HFF-Myc (cell line): ENCODE measurements around the gene OR6C75.
"Not testable (repeated sequence)": the region's sequence is repeated elsewhere in the genome, so short reads cannot be mapped to it uniquely, and the experiment has no call there.

Experiments
- DNase-seq: peaks from one replicate; pipeline ENCODE4 v3.0.0-alpha.2; 2011; ENCODE audit warnings: low read depth; ENCODE audit errors: extremely low read depth
- H3K4me3 ChIP-seq: replicated peaks from 2 replicates; pipeline ENCODE4 v1.5.1; 2011; ENCODE audit warnings: low read depth, mild to moderate bottlenecking, control low read depth, low read length
- TF ChIP-seq, protein P1 (sequence below): IDR thresholded peaks from 2 replicates; pipeline ENCODE4 v1.5.1; 2012; ENCODE audit warnings: mild to moderate bottlenecking, low read depth, low read length, control low read depth; ENCODE audit errors: missing control alignments

The OR6C75 gene

DNA sequence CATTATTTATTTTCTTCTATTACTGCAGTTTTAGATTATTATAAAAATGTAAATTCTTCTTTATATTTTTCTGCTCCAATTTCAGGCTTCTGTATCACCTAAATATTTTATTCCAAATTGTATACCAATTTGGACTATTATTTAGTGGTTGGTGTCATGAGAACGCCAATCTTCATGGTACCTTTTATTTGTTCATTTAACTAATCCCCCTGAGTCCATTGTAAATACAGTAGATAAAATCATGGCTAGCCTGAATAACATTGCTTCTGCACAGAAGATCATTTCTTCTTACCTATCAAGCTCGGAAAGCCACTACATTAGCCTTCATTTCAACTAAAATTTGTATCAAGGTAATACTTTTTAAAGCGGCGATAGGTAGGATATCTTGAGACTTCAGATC, at the start of gene OR6C75:
OR6C75 (plus strand) TSS at position 301 of the 400 bp plus-strand sequence. CDS start 2,136 bp downstream, outside the sequence.
- DNase-seq, result no peak

DNA sequence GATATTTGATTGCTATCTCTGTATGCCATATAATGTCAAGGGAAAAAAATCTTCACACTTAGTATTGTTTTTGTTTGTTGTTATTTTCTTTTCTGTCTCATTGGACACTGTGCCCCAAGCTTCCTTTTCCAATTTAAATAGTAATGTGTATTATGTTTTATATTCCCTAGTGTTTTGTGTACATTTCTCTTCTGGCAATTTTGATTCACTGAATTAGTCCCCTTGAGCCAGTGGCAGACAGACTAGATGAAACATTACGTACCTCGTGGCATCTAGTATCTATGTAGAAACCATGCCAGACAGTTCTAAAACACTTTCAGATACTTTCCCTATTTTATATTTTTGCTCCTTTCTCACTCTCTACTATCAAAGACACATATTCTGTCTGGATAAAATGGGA, 48.7 kb upstream of the OR6C75 start, which contains the start of gene OR6C1:
OR6C1 (plus strand) TSS at position 301 of the 400 bp plus-strand sequence. CDS start 6,257 bp downstream, outside the sequence.
- no peak within 1 kb of the TSS for H3K4me3 ChIP-seq
- TF ChIP-seq, protein P1, sequence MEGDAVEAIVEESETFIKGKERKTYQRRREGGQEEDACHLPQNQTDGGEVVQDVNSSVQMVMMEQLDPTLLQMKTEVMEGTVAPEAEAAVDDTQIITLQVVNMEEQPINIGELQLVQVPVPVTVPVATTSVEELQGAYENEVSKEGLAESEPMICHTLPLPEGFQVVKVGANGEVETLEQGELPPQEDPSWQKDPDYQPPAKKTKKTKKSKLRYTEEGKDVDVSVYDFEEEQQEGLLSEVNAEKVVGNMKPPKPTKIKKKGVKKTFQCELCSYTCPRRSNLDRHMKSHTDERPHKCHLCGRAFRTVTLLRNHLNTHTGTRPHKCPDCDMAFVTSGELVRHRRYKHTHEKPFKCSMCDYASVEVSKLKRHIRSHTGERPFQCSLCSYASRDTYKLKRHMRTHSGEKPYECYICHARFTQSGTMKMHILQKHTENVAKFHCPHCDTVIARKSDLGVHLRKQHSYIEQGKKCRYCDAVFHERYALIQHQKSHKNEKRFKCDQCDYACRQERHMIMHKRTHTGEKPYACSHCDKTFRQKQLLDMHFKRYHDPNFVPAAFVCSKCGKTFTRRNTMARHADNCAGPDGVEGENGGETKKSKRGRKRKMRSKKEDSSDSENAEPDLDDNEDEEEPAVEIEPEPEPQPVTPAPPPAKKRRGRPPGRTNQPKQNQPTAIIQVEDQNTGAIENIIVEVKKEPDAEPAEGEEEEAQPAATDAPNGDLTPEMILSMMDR, result no peak
- DNase-seq, result no peak

More for the DNA sequence above, at the start of gene OR6C75:
- TF ChIP-seq, protein P1, result no peak
- H3K4me3 ChIP-seq, result no peak within 1 kb of the TSS

GRCh38 chr12:55320201-55320600, 42.6 kb upstream of the OR6C75 start:
- TF ChIP-seq, protein P1, result no peak
- H3K4me3 ChIP-seq, result no peak overlapping the region
- no peak for DNase-seq

GRCh38 chr12:55325801-55326200, 37.0 kb upstream of the OR6C75 start:
- H3K4me3 ChIP-seq, DNase-seq: not testable (repeated sequence)

- no peak within 1 kb of the TSS for H3K4me3 ChIP-seq
These were observed 32.3 kb upstream of the OR6C75 start, which contains the start of gene OR6C3 for GRCh38 chr12:55330446-55330845. Gene OR6C3 (plus strand): TSS chr12:55330746. CDS start chr12:55331701, 955 bp downstream.

DNA sequence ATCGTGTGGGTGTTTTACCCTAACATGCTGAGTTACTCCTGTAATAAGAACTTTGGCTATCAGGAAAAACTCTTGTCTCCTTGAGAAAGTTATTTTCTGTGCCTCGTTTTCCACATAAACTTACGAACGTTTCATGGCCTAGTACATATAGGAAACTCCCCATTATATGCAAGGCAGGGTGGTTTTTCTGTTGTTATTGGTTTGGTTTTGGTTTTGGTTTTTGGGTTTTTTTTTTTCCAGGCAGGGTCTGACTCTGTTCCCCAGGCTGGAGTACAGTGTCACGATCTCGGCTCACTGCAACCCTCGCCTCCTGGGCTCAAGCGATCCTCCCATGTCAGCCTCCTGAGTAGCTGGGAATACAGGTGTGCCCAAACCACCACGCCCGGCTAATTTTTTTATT, 26.8 kb upstream of the OR6C75 start:
- no peak overlapping the region for H3K4me3 ChIP-seq
- DNase-seq, result no peak
- TF ChIP-seq, protein P1, result no peak

More at GRCh38 chr12:55330446-55330845, 32.3 kb upstream of the OR6C75 start, which contains the start of gene OR6C3:
- no peak for DNase-seq
- TF ChIP-seq, protein P1, result no peak

DNA sequence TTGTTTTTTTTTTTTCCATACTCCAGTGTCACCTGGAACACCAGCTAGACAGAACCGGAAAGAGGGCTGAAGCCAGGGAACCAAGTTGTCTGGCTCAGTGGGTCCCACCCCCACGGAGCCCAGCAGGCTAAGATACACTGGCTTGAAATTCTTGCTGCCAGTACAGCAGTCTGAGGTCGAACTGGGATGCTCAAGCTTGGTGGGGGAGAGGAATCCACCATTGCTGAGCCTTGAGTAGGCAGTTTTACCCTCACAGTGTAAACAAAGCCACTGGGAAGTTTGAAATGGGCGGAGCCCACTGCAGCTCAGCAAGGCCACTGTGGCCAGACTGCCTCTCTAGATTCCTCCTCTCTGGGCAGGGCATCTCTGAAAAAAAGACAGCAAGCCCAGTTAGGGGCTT, 7.4 kb upstream of the OR6C75 start:
- not testable (repeated sequence) for H3K4me3 ChIP-seq, DNase-seq

DNA sequence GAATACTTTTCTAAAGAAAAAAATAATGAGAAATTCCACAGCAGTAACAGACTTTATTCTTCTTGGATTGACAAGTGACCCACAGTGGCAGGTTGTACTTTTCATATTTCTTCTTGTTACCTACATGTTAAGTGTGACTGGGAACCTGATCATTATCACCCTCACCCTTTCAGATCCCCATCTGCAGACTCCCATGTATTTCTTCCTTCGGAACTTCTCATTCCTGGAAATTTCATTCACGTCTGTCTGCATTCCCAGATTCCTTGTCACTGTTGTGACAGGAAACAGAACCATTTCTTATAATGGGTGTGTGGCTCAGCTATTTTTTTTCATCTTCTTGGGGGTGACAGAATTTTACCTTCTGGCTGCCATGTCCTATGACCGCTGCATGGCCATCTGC, 2.3 kb downstream of the OR6C75 start:
- TF ChIP-seq, protein P1, result no peak
- H3K4me3 ChIP-seq, result no peak overlapping the region
- DNase-seq, result no peak
